NCI-H510A (cell line): ENCODE measurements around the gene SEC24D.
"Not testable (repeated sequence)": the region's sequence is repeated elsewhere in the genome, so short reads cannot be mapped to it uniquely, and the experiment has no call there.

Experiments
- DNase-seq: peaks from one replicate; lab custom pipeline; 2025; lab: John Stamatoyannopoulos, UW

SEC24D gene

GRCh38 chr4:118835571-118836300, at the start of gene SEC24D:
TSS of gene SEC24D (minus strand) at chr4:118836126. CDS start at chr4:118833696, 2,430 bp downstream.
- DNase-seq, result peak; percentile 67

GRCh38 chr4:118884716-118885115, 48.8 kb upstream of the SEC24D start:
- DNase-seq, result no peak

- no peak for DNase-seq
Observed at GRCh38 chr4:118883861-118884260, 47.9 kb upstream of the SEC24D start.

- DNase-seq, result no peak
Observed at GRCh38 chr4:118881512-118882146, 45.7 kb upstream of the SEC24D start.

- no peak for DNase-seq
Observed at GRCh38 chr4:118879409-118879808, 43.5 kb upstream of the SEC24D start.

- DNase-seq, result not testable (repeated sequence)
Observed at GRCh38 chr4:118878507-118878906, 42.6 kb upstream of the SEC24D start.

GRCh38 chr4:118877797-118878196, 41.9 kb upstream of the SEC24D start:
- no peak for DNase-seq

- DNase-seq, result no peak
Observed at GRCh38 chr4:118872181-118872580, 36.3 kb upstream of the SEC24D start.

- no peak for DNase-seq
Observed at GRCh38 chr4:118869808-118870342, 33.9 kb upstream of the SEC24D start.

- no peak for DNase-seq
Observed at GRCh38 chr4:118867311-118868067, 31.6 kb upstream of the SEC24D start.

GRCh38 chr4:118866442-118866841, 30.5 kb upstream of the SEC24D start:
- DNase-seq, result no peak

GRCh38 chr4:118865091-118865708, 29.3 kb upstream of the SEC24D start:
- DNase-seq, result peak; percentile 24

GRCh38 chr4:118858779-118859178, 22.9 kb upstream of the SEC24D start:
- DNase-seq, result no peak

- no peak for DNase-seq
Observed at GRCh38 chr4:118857760-118858159, 21.8 kb upstream of the SEC24D start.

GRCh38 chr4:118850488-118851173, 14.7 kb upstream of the SEC24D start:
- no peak for DNase-seq

GRCh38 chr4:118849867-118850487, 14.1 kb upstream of the SEC24D start:
- no peak for DNase-seq

GRCh38 chr4:118848901-118849300, 13.0 kb upstream of the SEC24D start:
- DNase-seq, result no peak

GRCh38 chr4:118848242-118848641, 12.3 kb upstream of the SEC24D start:
- DNase-seq, result no peak

- no peak for DNase-seq
Observed at GRCh38 chr4:118846979-118847378, 11.1 kb upstream of the SEC24D start.

- DNase-seq, result no peak
Observed at GRCh38 chr4:118845552-118846050, 9.7 kb upstream of the SEC24D start.

GRCh38 chr4:118843237-118843636, 7.3 kb upstream of the SEC24D start:
- DNase-seq, result no peak
